Measurements from ENCODE around the gene HMHB1. TPM values are rescaled to one million over a fixed set of nuclear protein-coding genes. Genes with fewer than 3 reads are reported as not detected.

The HMHB1 gene
- not detected for polyA plus RNA-seq (ENCODE audit: insufficient read length in 3 of 3)
- long read RNA-seq, donor 1 = 0 reads
- long read RNA-seq, donor 2 = 0 reads
- long read RNA-seq, donor 3 = 0 reads
- long read RNA-seq, donor 4 = 0 reads
- long read RNA-seq, donor 5 = 0 reads
- long read RNA-seq, donor 6 = 0 reads
- long read RNA-seq, donor 7 = 0 reads
- long read RNA-seq, donor 8 = 0 reads
- long read RNA-seq, donor 9 = 0 reads
- long read RNA-seq, donor 10 = 0 reads
- long read RNA-seq, donor 11 = 0 reads
- long read RNA-seq, donor 12 = 0 reads
- long read RNA-seq, donor 13 = 0 reads
- long read RNA-seq, donor 14, partial matches to known transcripts = 0 of 1 reads
- long read RNA-seq, donor 14, other reads (novel, unspliced or antisense) = 0 of 1 reads
- long read RNA-seq, donor 15 = 0 reads
- long read RNA-seq, donor 16 = 0 reads

DNA sequence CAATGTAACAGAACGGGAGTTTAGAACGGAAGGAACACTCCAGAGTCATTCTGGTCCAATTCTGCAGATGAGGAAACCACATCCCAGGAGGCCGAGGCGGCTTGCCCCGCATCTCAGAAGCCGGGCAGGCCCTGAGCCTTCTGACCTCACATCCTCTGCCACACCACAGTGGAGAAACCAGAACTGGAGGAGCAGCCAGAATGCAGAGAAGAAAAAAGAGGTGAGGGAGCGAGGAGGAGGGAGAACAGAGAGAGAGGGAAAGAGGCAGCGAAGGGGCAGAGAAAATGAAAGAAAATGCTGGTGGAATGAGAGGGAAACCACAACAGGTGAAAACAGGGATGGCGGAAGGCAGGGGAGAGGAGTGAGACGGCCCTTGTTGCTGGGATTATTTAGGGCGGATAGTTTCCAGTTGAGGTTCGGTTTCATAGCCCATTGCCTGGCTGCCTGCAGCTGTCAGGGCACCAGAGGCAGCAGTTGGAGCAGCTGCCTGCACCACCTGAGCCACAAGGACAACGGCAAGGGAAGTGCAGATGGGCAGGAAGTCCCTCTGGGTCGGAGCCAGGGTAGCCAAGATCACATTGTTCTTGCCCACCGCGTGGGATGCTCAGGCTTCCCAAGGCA lies at the start of gene HMHB1:
HMHB1 (plus strand) TSS at position 77 of the 621 bp plus-strand sequence.
- DNase-seq = no peak

DNA sequence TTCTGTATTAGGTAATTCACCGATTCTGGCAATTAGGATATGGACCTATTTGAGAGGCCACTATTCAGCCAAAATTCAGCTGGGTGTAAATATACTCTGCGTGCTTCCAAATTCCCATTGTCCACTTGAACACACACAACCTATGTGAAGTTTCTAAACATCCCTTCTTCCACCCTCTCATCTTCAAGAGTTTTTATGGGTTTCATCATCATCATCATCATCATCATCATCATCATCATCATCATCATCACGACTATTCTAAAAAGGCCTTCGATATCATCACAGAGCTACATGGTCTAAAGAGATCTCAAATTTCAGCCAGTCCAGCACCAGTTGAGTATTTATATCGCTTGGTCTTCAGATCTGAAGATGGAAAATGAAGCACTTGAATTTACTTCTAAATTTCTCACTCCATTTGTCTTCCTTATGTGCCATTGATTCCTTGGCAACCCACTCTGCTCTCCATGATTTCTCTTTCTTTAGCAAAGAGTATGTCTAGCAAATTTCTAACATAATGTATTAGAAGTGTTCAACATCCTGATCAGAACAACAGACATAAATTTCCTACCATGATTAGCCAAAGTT lies 49.2 kb upstream of the HMHB1 start:
- no peak for DNase-seq

DNA sequence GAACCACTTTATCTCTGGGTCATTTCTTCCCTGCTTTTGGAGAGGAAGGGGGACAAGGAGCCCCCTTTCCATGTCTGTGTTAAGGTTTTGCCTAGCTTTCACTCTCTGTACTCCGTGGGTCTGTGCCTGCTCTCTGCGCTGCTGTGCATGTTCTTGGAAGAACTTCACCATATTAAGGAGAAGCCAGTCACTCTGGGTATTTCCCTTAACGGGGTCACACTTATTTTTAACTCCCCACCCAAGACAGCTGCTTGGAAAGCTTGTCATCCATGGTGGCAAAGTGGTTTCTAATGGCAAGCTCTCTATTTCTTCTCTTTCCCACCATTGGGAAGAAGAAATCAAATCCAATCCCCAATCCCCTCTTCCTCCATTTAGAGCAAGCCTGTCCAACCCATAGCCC lies 44.8 kb upstream of the HMHB1 start:
- no peak for DNase-seq

DNA sequence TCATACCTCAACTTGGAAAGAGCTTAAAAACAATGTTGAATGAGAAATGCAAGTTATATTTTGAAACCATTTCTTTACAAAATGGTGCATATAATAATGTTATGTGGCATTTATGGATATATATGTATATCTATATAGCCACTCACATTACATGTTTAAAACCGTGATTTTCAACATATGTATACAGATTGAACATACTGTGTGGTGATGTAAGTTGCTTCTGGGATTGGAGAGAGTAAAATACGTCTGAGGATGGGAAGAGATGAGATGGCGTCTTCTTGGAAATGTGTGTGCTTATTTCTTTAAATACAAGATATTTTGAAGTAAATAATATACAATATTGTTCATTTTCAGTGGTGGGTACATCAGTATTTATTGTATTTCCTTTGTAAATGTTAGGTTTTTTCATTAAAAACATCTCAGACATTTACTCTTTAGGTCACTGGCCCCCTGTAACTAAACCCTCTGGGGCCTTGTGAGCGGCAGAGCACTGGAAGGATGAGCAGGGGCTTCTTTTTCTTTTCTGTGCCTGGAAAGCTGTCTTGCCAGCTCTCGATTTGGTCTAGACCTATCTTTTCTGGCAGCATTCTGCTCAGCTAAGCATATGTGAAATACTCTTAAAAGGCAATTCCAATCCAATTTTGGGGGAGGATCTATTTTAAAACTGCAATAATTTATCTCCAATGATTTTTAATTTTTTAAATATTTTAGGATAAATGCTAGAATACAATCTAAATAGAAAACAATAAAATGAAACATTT lies 42.8 kb upstream of the HMHB1 start:
- DNase-seq = no peak

DNA sequence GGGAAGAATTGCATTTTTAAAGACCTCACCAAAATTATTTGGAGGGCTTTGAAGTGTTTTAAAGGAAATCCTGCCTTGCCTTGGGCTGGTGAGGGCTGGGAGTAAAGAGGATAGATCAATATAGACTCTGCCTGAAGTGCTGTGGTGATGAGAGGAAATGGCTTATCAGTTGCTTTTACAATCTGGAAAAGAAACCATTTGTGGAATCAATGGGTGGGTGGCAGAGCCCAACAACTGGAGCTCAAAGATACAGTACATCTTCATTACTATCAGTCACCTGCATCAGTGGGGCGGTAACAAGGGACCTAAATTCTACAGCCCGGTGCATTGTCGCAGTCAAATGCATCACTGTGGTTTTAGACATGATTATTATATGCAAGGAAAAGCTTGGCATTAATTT lies 41.5 kb upstream of the HMHB1 start:
- no peak for DNase-seq

DNA sequence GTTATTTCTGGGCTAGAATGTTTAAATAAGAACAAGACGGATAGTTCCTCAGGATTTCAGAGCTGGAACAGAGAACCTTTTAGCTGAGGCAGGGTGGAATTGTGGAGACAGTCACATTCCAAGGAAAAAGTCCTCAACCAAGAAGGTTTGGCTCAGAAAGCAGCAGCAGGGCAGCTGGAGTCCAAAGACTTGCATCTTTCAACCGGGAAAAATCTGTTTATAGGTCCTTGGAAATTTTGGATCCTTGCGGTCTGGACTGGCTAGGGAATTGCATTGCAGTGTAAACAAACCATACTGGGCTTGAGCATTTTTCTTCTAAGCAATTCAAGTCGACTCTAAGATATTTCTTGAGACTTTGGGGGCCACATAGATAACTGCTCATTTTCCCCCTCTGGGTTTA lies 40.8 kb upstream of the HMHB1 start:
- no peak for DNase-seq

DNA sequence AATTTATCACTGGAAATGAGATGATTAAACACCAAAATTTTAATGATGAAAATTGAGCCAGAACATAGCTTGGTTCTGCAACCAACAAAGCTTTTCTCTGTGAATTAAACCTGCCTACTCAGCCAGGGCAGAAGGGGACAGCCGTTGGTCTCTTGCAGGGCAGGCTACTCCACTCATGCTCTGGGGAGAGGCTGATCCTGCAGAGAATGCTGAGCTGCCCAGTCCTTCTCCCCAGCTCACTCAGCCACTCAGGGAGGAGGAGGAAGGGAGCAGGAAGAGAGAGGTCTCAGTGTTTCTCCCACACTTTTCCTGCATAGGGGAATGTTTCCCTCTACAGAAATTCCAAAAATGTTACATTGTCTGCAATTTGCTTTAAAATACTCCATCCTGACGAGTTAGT lies 40.4 kb upstream of the HMHB1 start:
- no peak for DNase-seq

DNA sequence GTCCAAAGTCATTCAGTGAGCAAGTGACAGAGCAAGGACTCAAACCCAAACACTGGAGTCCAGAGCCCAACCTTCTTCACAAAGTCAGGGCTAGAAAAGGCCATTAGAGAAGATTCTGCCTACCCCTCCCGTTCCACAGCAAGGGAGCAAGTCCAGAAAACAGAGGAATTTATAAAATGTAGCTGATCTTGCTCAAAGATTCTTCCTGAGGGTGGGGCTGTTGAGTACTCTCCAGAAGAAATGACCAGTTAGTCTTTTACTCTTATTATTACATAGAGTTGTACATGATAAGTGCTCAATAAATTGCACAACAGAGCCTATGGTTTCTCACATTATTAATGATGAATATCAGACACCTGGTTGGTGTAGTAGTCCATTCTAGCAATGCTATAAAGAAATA lies 39.3 kb upstream of the HMHB1 start:
- DNase-seq = no peak

DNA sequence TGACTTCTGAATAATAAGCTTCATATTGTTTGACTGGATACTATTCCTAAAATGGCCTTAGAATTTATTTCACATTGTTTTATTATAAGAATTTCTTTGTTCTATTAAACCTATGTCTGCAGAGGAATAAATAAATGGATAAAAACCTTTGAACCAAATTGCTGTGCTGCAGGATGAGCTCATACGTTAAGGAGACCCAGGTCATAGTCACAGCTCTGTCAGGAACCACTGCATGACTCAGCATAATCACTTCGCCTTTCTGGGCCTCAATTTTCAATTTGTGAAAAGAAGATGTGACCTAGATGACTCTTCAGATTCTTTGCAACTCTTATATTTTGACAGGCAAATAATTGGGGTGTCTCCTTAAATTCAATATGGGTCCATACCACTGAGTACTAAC lies 36.7 kb upstream of the HMHB1 start:
- DNase-seq = no peak

DNA sequence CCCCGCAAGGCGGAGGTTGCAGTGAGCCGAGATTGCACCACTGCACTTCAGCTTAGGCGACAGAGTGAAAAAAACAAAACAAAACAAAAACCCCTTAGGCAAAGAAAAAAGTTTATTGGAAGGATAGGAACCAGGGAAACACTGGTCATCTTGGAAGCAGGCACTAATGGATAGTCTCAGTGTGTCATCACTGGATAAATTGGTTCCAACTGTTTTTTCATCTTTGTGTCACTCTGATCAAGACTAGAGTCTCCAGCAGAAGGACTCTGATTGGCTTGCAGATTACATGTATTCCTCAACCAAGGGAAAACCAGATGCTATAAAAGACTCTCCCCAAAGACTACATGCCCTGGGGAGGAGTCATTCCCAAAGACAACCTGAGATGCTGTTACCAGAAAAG lies 35.0 kb upstream of the HMHB1 start:
- DNase-seq = no peak

DNA sequence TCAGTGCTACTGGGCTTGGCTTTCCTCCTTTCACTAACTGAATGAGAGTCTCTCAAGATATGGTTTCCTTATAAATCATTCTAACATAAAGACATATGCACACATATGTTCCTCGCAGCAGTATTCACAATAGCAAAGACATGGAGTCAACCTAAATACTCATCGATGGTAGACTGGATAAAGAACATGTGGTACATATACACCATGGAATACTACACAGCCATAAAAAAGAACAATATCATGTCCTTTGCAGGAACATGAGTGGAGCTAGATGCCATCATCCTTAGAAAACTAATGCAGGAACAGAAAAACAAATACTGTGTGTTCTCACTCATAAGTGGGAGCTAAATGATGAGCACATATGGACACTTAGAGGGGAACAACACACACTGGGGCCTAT lies 32.5 kb upstream of the HMHB1 start:
- DNase-seq = no peak

DNA sequence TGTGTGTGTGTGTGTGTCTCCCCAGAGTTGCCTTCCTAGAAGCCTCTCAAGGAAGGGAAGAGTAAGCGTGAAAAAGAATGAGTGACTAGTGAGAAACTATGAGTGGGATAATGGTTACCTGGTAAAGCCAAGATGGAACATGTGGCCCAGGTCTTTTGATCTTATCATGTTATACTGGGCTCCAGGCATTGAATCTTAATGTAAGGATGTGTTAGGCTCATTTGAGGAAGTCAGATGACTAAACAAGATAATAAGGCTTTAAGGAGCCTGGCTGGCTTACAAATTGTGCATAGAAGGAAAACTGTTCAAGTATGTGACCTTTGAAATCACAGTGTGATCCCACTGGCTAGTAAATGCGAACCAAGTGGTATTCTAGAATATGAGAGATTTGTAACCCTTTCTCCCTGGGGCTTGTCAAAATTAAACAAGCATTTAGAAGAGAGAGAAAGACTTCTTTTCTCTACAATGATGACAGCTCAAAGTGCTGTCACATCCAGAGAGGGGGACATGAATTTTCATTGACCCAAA lies 29.9 kb upstream of the HMHB1 start:
- DNase-seq = no peak

DNA sequence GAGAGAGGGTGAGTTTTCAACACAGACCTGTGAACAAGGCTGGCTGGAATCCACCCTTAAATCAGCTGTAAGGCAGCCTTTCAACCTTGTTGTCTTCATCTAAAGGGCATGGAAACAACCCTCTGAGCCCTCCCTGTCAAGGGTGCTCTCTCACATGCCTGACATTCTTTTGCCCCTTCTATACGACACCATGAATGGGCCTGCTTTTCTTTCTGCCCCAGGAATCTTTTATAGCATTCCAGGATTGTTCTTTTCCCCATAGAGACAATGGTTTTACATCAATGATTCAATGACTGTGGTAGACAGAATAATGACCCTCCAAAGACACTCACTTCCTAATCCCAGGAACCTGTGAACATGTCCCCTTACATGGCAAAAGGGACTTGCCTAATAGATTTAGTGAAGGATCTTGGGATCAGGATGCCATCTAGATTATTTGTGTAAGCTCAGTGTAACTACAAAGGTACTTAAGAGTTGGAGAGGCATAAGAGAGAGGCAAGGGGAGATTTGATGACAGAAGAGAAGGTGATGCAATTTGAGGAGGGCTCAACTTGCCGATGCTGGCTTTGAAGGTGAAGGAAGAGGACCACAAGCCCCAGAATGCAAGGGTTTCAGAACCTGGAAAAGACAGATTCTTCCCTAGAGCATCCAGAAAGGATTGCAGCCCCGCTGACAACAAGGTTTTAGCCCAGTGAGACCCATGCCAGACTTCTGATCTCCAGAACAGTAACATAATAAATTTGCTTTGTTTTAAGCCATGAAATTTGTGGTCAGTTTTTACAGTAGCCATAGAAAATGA lies 29.2 kb upstream of the HMHB1 start:
- no peak for DNase-seq

DNA sequence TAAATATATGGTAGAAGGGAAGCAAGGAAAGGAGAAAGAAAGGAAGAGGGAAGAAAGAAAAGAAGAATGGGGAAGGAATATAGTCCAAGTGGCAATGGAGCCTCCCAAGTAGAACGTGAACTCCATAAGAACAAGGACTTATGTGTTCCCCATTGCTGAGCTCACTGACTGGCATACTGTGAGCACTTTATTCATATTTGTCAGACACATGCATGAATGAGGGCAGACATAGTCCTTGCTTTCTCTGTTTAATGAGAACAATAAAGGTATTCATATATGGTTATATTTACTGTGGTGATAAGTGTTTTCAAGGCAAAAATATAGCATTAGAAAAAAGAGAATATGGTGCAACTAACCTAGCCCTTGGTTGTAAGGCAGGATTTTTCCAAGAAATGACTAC lies 23.6 kb upstream of the HMHB1 start:
- no peak for DNase-seq

DNA sequence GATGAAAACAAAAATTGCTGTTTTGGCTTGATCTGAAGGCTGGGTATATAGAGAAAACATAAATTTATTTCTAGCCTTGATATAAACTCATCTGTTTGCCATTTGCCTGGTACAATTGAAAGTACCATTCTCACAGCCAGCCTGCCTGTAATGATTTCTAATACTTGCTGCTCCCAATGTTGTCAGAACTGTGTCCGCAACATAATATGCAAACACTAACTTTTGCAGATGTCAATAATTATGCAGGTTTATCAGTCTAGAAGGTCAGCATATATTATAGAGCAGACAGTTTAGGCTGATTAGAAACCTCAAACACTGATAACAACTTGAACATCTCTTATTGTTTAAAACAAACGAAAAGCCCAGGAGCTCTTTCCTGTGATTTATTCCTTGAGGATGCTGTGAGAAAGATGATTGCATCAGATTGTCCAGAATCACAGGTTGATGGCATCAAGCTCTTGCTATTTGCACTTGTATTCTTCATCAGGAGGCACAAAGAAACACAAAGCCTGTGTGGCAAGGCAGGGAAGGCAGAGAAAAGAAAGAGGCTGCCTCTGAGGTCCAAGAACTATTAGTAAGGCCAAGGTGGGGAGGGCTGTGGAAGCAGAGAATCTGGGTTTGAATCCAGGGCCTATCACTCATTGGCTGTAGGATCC lies 21.4 kb upstream of the HMHB1 start:
- no peak for DNase-seq

DNA sequence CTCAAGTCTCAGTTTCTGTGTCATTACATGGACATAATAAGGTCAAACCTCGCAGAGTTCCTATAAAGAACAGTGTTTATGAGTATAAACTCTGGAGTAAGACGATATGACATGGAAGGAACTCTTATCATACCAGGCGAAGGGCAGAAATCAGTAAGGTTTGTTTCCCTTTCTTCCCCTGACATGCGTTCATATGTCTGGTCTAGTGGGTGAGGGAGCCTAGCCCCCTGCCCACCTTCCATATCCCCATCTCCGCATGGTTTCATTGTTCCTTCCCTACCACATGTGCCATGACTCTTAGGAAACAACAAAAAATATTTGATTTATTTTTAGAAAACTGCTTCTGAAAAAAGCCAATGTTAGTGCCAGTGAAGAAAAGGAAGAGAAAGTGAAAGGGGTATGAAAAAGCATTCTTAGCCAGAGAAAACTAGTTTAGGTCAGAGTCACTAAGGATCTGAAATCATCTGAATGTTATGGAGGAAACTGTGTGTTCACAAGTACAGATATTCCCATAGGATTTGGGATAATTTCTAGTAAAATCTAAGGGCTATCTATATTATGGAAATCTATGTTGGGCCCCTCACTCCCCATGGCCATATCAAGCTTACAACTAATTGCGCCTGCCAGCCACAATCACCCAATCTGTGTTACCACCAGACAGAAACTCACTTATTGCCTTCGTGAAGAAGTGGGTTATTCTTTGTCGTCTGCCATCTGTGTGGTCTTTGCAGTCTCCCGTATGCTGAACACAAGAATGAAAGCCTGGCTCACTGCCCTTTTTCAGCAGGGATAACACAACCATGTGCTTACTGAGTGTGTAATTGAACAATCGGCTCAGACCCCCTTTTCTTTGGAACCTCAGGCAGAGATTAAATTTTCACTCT lies 19.9 kb upstream of the HMHB1 start:
- DNase-seq = no peak

DNA sequence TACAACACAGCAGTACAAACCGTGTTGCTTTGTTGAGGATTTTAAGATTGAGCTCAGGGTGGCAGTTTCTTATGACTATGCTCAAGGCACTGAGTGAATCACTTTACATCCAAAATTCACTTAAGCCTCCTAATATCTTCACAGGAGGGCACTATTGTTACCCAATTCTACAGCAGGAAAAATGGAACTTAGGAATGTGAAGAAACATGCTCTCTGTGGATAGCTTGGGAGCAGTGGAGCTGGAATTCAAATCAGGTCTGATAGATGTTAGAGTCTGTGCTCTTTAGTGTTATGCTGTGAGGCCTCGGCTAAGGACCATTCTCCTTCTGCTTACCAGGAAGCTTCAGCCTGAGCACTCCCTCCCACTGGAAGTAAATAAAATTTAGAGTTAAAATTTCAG lies 18.7 kb upstream of the HMHB1 start:
- no peak for DNase-seq

DNA sequence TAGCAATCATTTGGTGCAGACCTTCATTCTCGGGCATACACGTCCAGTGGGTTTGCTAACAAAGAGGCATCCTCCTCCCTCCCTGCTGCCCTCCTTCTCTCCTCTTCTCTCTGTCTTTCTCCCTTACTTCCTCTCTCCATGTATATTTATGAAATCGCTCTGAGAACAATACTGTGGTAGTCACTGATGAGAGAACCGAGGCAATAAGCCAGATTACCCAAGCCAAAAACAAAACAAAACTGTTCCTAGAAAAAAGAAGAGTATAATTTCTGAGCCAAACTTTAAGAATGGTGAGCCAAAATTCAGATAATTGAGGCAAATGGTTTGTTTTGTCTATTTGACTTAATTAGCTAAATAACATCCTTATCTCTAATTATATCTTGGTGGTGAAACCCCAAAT lies 15.8 kb upstream of the HMHB1 start:
- DNase-seq = no peak

DNA sequence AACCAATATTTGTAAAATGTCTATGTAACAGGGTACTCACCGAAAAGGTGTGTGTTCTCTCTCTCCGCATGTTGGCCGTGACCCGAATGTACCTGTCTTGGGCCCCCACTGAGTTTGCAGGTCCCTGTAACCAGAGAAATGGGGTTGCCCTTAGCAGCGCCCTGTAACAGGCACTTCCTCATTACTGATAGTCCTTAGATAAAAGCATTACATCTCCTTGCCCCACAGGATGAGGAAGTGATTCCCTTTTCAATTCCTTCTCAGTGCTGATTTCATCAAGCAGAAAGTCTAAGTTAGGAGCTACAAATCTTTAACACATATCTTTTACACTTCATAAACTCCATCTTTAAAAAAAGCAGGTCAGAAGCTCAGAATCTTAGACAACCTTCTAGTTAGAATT lies 15.2 kb upstream of the HMHB1 start:
- no peak for DNase-seq

DNA sequence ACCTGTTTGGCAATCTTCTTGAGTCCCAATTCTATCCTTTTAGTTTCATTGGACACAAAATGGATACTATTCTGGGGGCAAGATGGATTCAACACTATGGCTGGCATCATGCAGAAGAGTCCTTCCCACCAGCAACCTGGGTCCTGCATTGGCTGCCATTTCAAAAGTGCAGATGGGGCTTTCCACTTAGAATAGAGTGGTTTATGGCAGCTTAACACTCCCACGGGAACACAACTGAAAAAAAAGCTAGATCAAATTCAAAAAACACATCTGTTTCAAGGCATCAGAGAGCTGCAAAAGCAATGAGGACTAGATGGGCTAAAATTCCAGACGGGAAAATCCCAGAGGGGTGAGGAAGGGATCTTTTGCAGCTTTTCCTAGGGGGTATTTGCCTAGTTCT lies 11.2 kb upstream of the HMHB1 start:
- DNase-seq = no peak
